GM12878 (cell line): ENCODE measurements around the gene LYPD8.

Experiments used
- ASH2L ChIP-seq: fragments of 300-600, 200-600 bp; sonication (generic); IDR thresholded peaks from 2 replicates; pipeline ENCODE4 v1.6.1; 2017; ENCODE audit warnings: low read depth, mild to moderate bottlenecking, borderline replicate concordance
- CEBPB ChIP-seq, 2 experiments: fragments of 150-350 bp in 1 of 2; IDR thresholded peaks; 2 replicates each; pipeline ENCODE4 v1.6.1; 2012 to 2014; ENCODE audit warnings: low read depth in 2 of 2, low read length in 2 of 2, borderline replicate concordance in 1 of 2, inconsistent platforms in 1 of 2
- CREB1 ChIP-seq: IDR thresholded peaks from 2 replicates; pipeline ENCODE4 v1.6.1; 2012; ENCODE audit warnings: low read depth, mild to moderate bottlenecking, inconsistent platforms
- CTCF ChIP-seq, 3 experiments: IDR thresholded peaks in 2 of 3; conservative IDR thresholded peaks in 1 of 3; 2 replicates each; pipeline ENCODE4 v1.5.1; 2011; ENCODE audit warnings: low read depth in 3 of 3, low read length in 3 of 3, mild to moderate bottlenecking in 3 of 3, control low read depth in 2 of 3, moderate library complexity in 2 of 3, inconsistent platforms in 1 of 3, mixed read lengths in 1 of 3; ENCODE audit not compliant: control insufficient read depth in 2 of 3, insufficient read depth in 1 of 3; ENCODE audit errors: extremely low read depth in 1 of 3
- EP300 ChIP-seq, 2 experiments: fragments of 150-350 bp in 1 of 2; IDR thresholded peaks; 2 replicates each; pipeline ENCODE4 v1.6.1; 2011 to 2012; ENCODE audit warnings: low read depth in 2 of 2, low read length in 2 of 2, borderline replicate concordance in 1 of 2, improper control_type of control experiment in 1 of 2, inconsistent platforms in 1 of 2; ENCODE audit not compliant: control insufficient read depth in 1 of 2
- EZH2 ChIP-seq: IDR thresholded peaks from 2 replicates; pipeline ENCODE4 v1.6.1; 2012; ENCODE audit warnings: low read depth, mild to moderate bottlenecking, control low read depth, inconsistent platforms, low read length, borderline replicate concordance; ENCODE audit not compliant: control insufficient read depth
- POLR2A ChIP-seq: IDR thresholded peaks from 2 replicates; pipeline ENCODE4 v1.6.1; 2011; ENCODE audit warnings: low read depth, mild to moderate bottlenecking, low read length
- POLR2AphosphoS2 ChIP-seq: IDR thresholded peaks from 2 replicates; pipeline ENCODE4 v1.6.1; 2011; ENCODE audit warnings: low read depth, mild to moderate bottlenecking, low read length, improper control_type of control experiment, moderate library complexity
- POLR2AphosphoS5 ChIP-seq: IDR thresholded peaks from 2 replicates; pipeline ENCODE4 v1.6.1; 2011; ENCODE audit warnings: mild to moderate bottlenecking, low read length, inconsistent platforms
- SIN3A ChIP-seq: IDR thresholded peaks from 2 replicates; pipeline ENCODE4 v1.6.1; 2012; ENCODE audit warnings: low read depth, low read length, improper control_type of control experiment
- STAT3 ChIP-seq: IDR thresholded peaks from 2 replicates; pipeline ENCODE4 v1.6.1; 2011; ENCODE audit warnings: low read depth, low read length, improper control_type of control experiment
- TAF1 ChIP-seq: IDR thresholded peaks from 2 replicates; pipeline ENCODE4 v1.6.1; 2011; ENCODE audit warnings: mild to moderate bottlenecking, low read depth, low read length, borderline replicate concordance
- TARDBP ChIP-seq: IDR thresholded peaks from 2 replicates; pipeline ENCODE4 v1.6.1; 2016; ENCODE audit warnings: borderline replicate concordance

- TF ChIP-seq CTCF (IDR thresholded peaks at IDR 0.05 in 2 of 3, conservative IDR thresholded peaks at IDR 0.05 in 1 of 3; ENCODE audit: control insufficient read depth in 2 of 3, extremely low read depth in 1 of 3, insufficient read depth in 1 of 3, low read depth in 3 of 3, low read length in 3 of 3) (no peak), STAT3 (no peak), SIN3A (no peak), CREB1 (no peak), CEBPB (IDR thresholded peaks at IDR 0.05; ENCODE audit: borderline replicate concordance in 1 of 2, low read depth in 2 of 2, low read length in 2 of 2) (no peak), TARDBP (no peak), EP300 (IDR thresholded peaks at IDR 0.05; ENCODE audit: borderline replicate concordance in 1 of 2, control insufficient read depth in 1 of 2, low read depth in 2 of 2, low read length in 2 of 2) (no peak), POLR2AphosphoS5 (no peak), EZH2 (no peak), POLR2A (no peak), TAF1 (no peak), POLR2AphosphoS2 (no peak), ASH2L (no peak)
Measured at GRCh38 chr1:248696774-248697173, 58.8 kb downstream of the LYPD8 start.
